Osteoblast (primary cell): ENCODE measurements around the gene LYST. TPM values are rescaled to one million over a fixed set of nuclear protein-coding genes. Genes with fewer than 3 reads are reported as not detected.
"Not testable (repeated sequence)": the region's sequence is repeated elsewhere in the genome, so short reads cannot be mapped to it uniquely, and the experiment has no call there.

ENCODE experiments used
- DNase-seq: peaks from one replicate; pipeline ENCODE4 v3.0.0; 2011; ENCODE audit warnings: low spot score, mixed read lengths; ENCODE audit not compliant: insufficient read length; ENCODE audit errors: missing footprints
- H2AFZ ChIP-seq: 2 replicates; pipeline ENCODE4 v1.6.0; 2011; ENCODE audit warnings: mild to moderate bottlenecking, low read length
- H3K27ac ChIP-seq: 2 replicates; pipeline ENCODE4 v1.5.1; 2011; ENCODE audit warnings: mild to moderate bottlenecking, low read depth, low read length, moderate library complexity
- H3K27me3 ChIP-seq: 2 replicates; pipeline ENCODE4 v1.6.0; 2012; ENCODE audit warnings: mild to moderate bottlenecking, control low read depth, inconsistent platforms, low read length, moderate library complexity; ENCODE audit not compliant: insufficient read depth
- H3K36me3 ChIP-seq: 2 replicates; pipeline ENCODE4 v1.5.1; 2011; ENCODE audit warnings: mild to moderate bottlenecking, low read length, control low read depth, moderate library complexity; ENCODE audit not compliant: insufficient read depth
- H3K4me1 ChIP-seq: 2 replicates; pipeline ENCODE4 v1.5.1; 2011; ENCODE audit warnings: mild to moderate bottlenecking, low read length, control low read depth, moderate library complexity; ENCODE audit not compliant: insufficient read depth
- H3K4me2 ChIP-seq: 2 replicates; pipeline ENCODE4 v1.6.0; 2011; ENCODE audit warnings: mild to moderate bottlenecking, low read length; ENCODE audit not compliant: insufficient read depth
- H3K4me3 ChIP-seq: fragments of 200-600 bp; sonication (generic); 3 replicates; pipeline ENCODE4 v1.5.1; 2012; ENCODE audit warnings: mild to moderate bottlenecking, low read length, inconsistent platforms; ENCODE audit not compliant: insufficient read depth
- H3K79me2 ChIP-seq: 2 replicates; pipeline ENCODE4 v1.6.0; 2012; ENCODE audit warnings: mild to moderate bottlenecking, low read length, control low read depth, inconsistent platforms; ENCODE audit not compliant: insufficient read depth
- H3K9me3 ChIP-seq: 2 replicates; pipeline ENCODE4 v1.5.1; 2011; ENCODE audit warnings: low read depth, low read length, control low read depth
- H4K20me1 ChIP-seq: 2 replicates; pipeline ENCODE4 v1.6.0; 2012; ENCODE audit warnings: mild to moderate bottlenecking, low read length, control low read depth; ENCODE audit not compliant: insufficient read depth
- CTCF ChIP-seq: IDR thresholded peaks from 2 replicates; pipeline ENCODE4 v1.5.1; 2011; ENCODE audit warnings: mild to moderate bottlenecking, low read depth, low read length, moderate library complexity; ENCODE audit errors: extremely low read depth
- total RNA-seq: library from RNA; depleted of rRNA; stranded (reverse); fragments of >200 nt; gene quantifications from 2 replicates; pipeline ENCODE4 v1.2.3, GENCODE V29; 2012

The LYST gene
- total RNA-seq, 1 donor = 63.0 TPM

GRCh38 chr1:235907187-235907896, 40.6 kb upstream of the LYST start:
- Histone ChIP-seq H3K36me3 (no peaks in the 10 kb centered on the region), H3K27me3 (no peaks in the 10 kb centered on the region), H3K9me3 (no peaks in the 10 kb centered on the region), H4K20me1 (no peaks in the 10 kb centered on the region), H3K79me2 (no peaks in the 10 kb centered on the region), H3K27ac (no peak overlapping the region), H3K4me3 (no peak overlapping the region), H3K4me2 (no peak overlapping the region), H2AFZ (no peak overlapping the region), H3K4me1 (peaks cover 43% of the 10 kb centered on the region)
- TF ChIP-seq CTCF = no peak
- DNase-seq = no peak

GRCh38 chr1:235906436-235906835, 39.7 kb upstream of the LYST start:
- H3K9me3 ChIP-seq = no peaks in the 10 kb centered on the region
- no peak overlapping the region for H3K4me3 ChIP-seq
- H4K20me1 ChIP-seq = no peaks in the 10 kb centered on the region
- no peak overlapping the region for H3K27ac ChIP-seq
- no peaks in the 10 kb centered on the region for H3K36me3 ChIP-seq
- no peaks in the 10 kb centered on the region for H3K79me2 ChIP-seq
- no peaks in the 10 kb centered on the region for H3K27me3 ChIP-seq
- no peak overlapping the region for H2AFZ ChIP-seq
- DNase-seq = no peak
- no peak for TF ChIP-seq CTCF
- no peak overlapping the region for H3K4me2 ChIP-seq
- peaks cover 44% of the 10 kb centered on the region for H3K4me1 ChIP-seq

- not testable (repeated sequence) for H3K4me2 ChIP-seq, H3K4me3 ChIP-seq
- H3K4me1 ChIP-seq = peaks cover 31% of the 10 kb centered on the region
These were observed 37.1 kb upstream of the LYST start for GRCh38 chr1:235903809-235904208.

GRCh38 chr1:235902677-235903542, 36.2 kb upstream of the LYST start:
- DNase-seq = peak; percentile 56
- Histone ChIP-seq H3K4me2 (peak overlapping the region; percentile 66), H3K4me3 (peak overlapping the region; percentile 27), H3K27ac (peak overlapping the region; percentile 23), H3K9me3 (no peaks in the 10 kb centered on the region), H2AFZ (peak overlapping the region; percentile 39), H3K79me2 (no peaks in the 10 kb centered on the region), H4K20me1 (no peaks in the 10 kb centered on the region), H3K4me1 (peaks cover 30% of the 10 kb centered on the region), H3K27me3 (no peaks in the 10 kb centered on the region), H3K36me3 (no peaks in the 10 kb centered on the region)
- TF ChIP-seq CTCF = no peak

More at GRCh38 chr1:235903809-235904208, 37.1 kb upstream of the LYST start:
- H3K27ac ChIP-seq, H2AFZ ChIP-seq, H3K79me2 ChIP-seq, DNase-seq, H4K20me1 ChIP-seq, H3K27me3 ChIP-seq, H3K9me3 ChIP-seq, H3K36me3 ChIP-seq: not testable (repeated sequence)
